ENCODE data around the gene ARIH1. TPM values are rescaled to one million over a fixed set of nuclear protein-coding genes. Genes with fewer than 3 reads are reported as not detected.
"Not testable (repeated sequence)": the region's sequence is repeated elsewhere in the genome, so short reads cannot be mapped to it uniquely, and the experiment has no call there.

Gene ARIH1
- total and polyA plus RNA-seq, 2 donors (not counting 3 experiments of a cell fraction or from before 2014, with no cell fraction given) = 25.1 to 144 TPM

DNA sequence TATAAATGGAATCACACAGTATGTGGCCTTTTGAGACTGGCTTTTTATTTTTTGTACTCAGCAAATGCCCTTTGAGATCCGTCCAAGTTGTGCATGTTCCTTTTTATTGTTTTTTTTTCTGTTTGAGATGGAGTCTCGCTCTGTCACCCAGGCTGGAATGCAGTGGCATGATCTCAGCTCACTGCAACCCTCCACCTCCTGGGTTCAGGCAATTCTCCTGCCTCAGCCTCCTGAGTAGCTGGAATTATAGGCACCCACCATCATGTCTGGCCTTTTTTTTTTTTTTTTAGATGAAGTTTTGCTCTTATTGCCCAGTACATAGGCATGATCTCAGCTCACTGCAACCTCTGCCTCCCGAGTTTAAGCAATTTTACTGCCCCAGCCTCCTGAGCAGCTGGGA is 152.0 kb downstream of the ARIH1 start:
- FAIRE-seq; H3K9ac ChIP-seq (replicated peaks; ENCODE audit: extremely low read depth, insufficient read depth, low read length); DNase-seq (ENCODE audit: low read depth, low spot score); H3K4me1 ChIP-seq (ENCODE audit: control insufficient read depth, extremely low read depth, insufficient read depth, low read length); H3K27me3 ChIP-seq (ENCODE audit: control insufficient read depth in 2 of 2, insufficient read depth in 2 of 2, low read length in 2 of 2); H3K4me3 ChIP-seq (replicated peaks in 1 of 3; ENCODE audit: insufficient read depth in 1 of 3, low read depth in 1 of 3, low read length in 3 of 3); H2AFZ ChIP-seq (ENCODE audit: low read depth, low read length); CTCF ChIA-PET; H3K36me3 ChIP-seq (ENCODE audit: control insufficient read depth in 2 of 2, extremely low read depth in 1 of 2, insufficient read depth in 2 of 2, low read length in 2 of 2); H3K4me2 ChIP-seq (ENCODE audit: insufficient read depth, low read length); H3K79me2 ChIP-seq (ENCODE audit: control insufficient read depth, insufficient read depth, low read length); POLR2A ChIA-PET; intact Hi-C loops (cut with micrococcal nuclease); H4K20me1 ChIP-seq (replicated peaks; ENCODE audit: control insufficient read depth, extremely low read depth, insufficient read depth, low read length); H3K9me3 ChIP-seq (replicated peaks; ENCODE audit: control insufficient read depth, insufficient read depth, low read length); H3K9me1 ChIP-seq (replicated peaks; ENCODE audit: control insufficient read depth, extremely low read depth, insufficient read depth, low read length); BruUV-seq (replicated peaks); H3K27ac ChIP-seq (ENCODE audit: insufficient read depth, low read depth, low read length); dilution Hi-C loops (cut with MboI; ENCODE audit: extremely low pct_ligation_motif_present, low sequenced_read_pairs): not testable (repeated sequence)

GRCh38 chr15:72628249-72629067 is 154.3 kb downstream of the ARIH1 start:
- dilution Hi-C loops (cut with MboI; ENCODE audit: extremely low pct_ligation_motif_present, low sequenced_read_pairs); H3K9ac ChIP-seq (replicated peaks; ENCODE audit: extremely low read depth, insufficient read depth, low read length); H3K4me2 ChIP-seq (ENCODE audit: insufficient read depth, low read length); H3K4me3 ChIP-seq (replicated peaks in 1 of 3; ENCODE audit: insufficient read depth in 1 of 3, low read depth in 1 of 3, low read length in 3 of 3); H4K20me1 ChIP-seq (replicated peaks; ENCODE audit: control insufficient read depth, extremely low read depth, insufficient read depth, low read length); H3K27ac ChIP-seq (ENCODE audit: insufficient read depth, low read depth, low read length); H3K9me3 ChIP-seq (replicated peaks; ENCODE audit: control insufficient read depth, insufficient read depth, low read length); H3K4me1 ChIP-seq (ENCODE audit: control insufficient read depth, extremely low read depth, insufficient read depth, low read length); H3K9me1 ChIP-seq (replicated peaks; ENCODE audit: control insufficient read depth, extremely low read depth, insufficient read depth, low read length); DNase-seq (ENCODE audit: low read depth, low spot score); H3K79me2 ChIP-seq (ENCODE audit: control insufficient read depth, insufficient read depth, low read length); H2AFZ ChIP-seq (ENCODE audit: low read depth, low read length); H3K27me3 ChIP-seq (ENCODE audit: control insufficient read depth in 2 of 2, insufficient read depth in 2 of 2, low read length in 2 of 2); BruUV-seq (replicated peaks); POLR2A ChIA-PET; FAIRE-seq; H3K36me3 ChIP-seq (ENCODE audit: control insufficient read depth in 2 of 2, extremely low read depth in 1 of 2, insufficient read depth in 2 of 2, low read length in 2 of 2); intact Hi-C loops (cut with micrococcal nuclease): not testable (repeated sequence)
- CTCF ChIA-PET = interaction anchor here (0.9 to 1.0 kb wide), 2 partner anchors 28 to 316 kb away, joined by 3 to 4 read pairs; no protein-coding TSS in a partner anchor
- TF ChIP-seq, protein P1, sequence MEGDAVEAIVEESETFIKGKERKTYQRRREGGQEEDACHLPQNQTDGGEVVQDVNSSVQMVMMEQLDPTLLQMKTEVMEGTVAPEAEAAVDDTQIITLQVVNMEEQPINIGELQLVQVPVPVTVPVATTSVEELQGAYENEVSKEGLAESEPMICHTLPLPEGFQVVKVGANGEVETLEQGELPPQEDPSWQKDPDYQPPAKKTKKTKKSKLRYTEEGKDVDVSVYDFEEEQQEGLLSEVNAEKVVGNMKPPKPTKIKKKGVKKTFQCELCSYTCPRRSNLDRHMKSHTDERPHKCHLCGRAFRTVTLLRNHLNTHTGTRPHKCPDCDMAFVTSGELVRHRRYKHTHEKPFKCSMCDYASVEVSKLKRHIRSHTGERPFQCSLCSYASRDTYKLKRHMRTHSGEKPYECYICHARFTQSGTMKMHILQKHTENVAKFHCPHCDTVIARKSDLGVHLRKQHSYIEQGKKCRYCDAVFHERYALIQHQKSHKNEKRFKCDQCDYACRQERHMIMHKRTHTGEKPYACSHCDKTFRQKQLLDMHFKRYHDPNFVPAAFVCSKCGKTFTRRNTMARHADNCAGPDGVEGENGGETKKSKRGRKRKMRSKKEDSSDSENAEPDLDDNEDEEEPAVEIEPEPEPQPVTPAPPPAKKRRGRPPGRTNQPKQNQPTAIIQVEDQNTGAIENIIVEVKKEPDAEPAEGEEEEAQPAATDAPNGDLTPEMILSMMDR (IDR thresholded peaks at IDR 0.05; ENCODE audit: extremely low read depth in 1 of 2, insufficient read depth in 1 of 2, low read depth in 1 of 2, low read length in 2 of 2) = peak in 1 of 2 donors; percentile 15

DNA sequence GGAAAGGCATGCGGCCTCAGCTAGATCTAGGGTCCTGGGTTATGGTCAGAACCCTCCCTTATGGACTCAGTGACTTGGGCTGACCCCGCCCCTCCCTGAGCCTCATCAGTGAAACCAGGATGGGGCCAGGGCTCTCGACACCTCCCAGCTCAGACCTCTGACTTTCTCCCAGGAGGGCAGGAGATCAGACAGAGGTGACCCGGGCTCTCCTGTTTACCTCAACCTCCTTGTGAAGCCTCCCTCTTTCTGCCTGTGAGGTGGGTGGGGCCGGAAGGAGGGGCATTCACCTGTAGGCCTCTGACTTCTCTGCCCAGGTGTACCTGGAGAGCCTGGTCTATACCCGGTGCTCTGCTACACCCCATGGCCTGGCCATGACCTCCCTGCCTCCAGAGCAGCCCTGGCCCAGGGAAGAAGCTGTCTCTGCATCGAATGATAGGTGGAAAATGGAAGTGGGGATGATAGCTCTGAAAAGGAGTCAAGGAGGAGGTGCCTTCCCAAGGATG is 155.0 kb downstream of the ARIH1 start:
- dilution Hi-C loops (cut with MboI; ENCODE audit: extremely low pct_ligation_motif_present, low sequenced_read_pairs); H3K27ac ChIP-seq (ENCODE audit: insufficient read depth, low read depth, low read length); H3K79me2 ChIP-seq (ENCODE audit: control insufficient read depth, insufficient read depth, low read length); H3K4me2 ChIP-seq (ENCODE audit: insufficient read depth, low read length); H3K4me1 ChIP-seq (ENCODE audit: control insufficient read depth, extremely low read depth, insufficient read depth, low read length); H2AFZ ChIP-seq (ENCODE audit: low read depth, low read length); H3K27me3 ChIP-seq (ENCODE audit: control insufficient read depth in 2 of 2, insufficient read depth in 2 of 2, low read length in 2 of 2); intact Hi-C loops (cut with micrococcal nuclease); H3K9me3 ChIP-seq (replicated peaks; ENCODE audit: control insufficient read depth, insufficient read depth, low read length); H3K4me3 ChIP-seq (replicated peaks in 1 of 3; ENCODE audit: insufficient read depth in 1 of 3, low read depth in 1 of 3, low read length in 3 of 3); H3K36me3 ChIP-seq (ENCODE audit: control insufficient read depth in 2 of 2, extremely low read depth in 1 of 2, insufficient read depth in 2 of 2, low read length in 2 of 2); FAIRE-seq; POLR2A ChIA-PET; H4K20me1 ChIP-seq (replicated peaks; ENCODE audit: control insufficient read depth, extremely low read depth, insufficient read depth, low read length); H3K9me1 ChIP-seq (replicated peaks; ENCODE audit: control insufficient read depth, extremely low read depth, insufficient read depth, low read length); H3K9ac ChIP-seq (replicated peaks; ENCODE audit: extremely low read depth, insufficient read depth, low read length); DNase-seq (ENCODE audit: low read depth, low spot score); BruUV-seq (replicated peaks): not testable (repeated sequence)
- CTCF ChIA-PET = interaction anchor here (0.6 to 1.0 kb wide), 3 partner anchors 29 to 885 kb away, joined by 3 to 4 read pairs (median 3); no protein-coding TSS in a partner anchor

Measured in endothelial cell of umbilical vein (primary cell).